HG03342 (cell line): ENCODE results near the gene PAH.

Experiments used
- ATAC-seq: cut with Tn5 transposase; IDR thresholded peaks from one replicate; pipeline ENCODE4 v1.9.1; 2021; ENCODE audit warnings: mild to moderate bottlenecking, moderate library complexity; ENCODE audit not compliant: unreplicated experiment

PAH gene

GRCh38 chr12:102950950-102951619, 34.0 kb upstream of the PAH start:
- ATAC-seq: no peak

GRCh38 chr12:102950107-102950949, 33.3 kb upstream of the PAH start:
- ATAC-seq: no peak

GRCh38 chr12:102948941-102949352, 31.9 kb upstream of the PAH start:
- no peak for ATAC-seq

- no peak for ATAC-seq
These were observed 29.0 kb upstream of the PAH start for GRCh38 chr12:102946042-102946441.

- no peak for ATAC-seq
These were observed 22.7 kb upstream of the PAH start for GRCh38 chr12:102939670-102940222.

GRCh38 chr12:102939059-102939458, 22.0 kb upstream of the PAH start:
- no peak for ATAC-seq

GRCh38 chr12:102933168-102933567, 16.1 kb upstream of the PAH start:
- no peak for ATAC-seq

GRCh38 chr12:102927220-102927619, 10.2 kb upstream of the PAH start:
- ATAC-seq: no peak

GRCh38 chr12:102921240-102921639, 4.2 kb upstream of the PAH start:
- no peak for ATAC-seq

- no peak for ATAC-seq
These were observed 3.2 kb upstream of the PAH start for GRCh38 chr12:102920271-102920670.

- ATAC-seq: no peak
These were observed 1.8 kb upstream of the PAH start for GRCh38 chr12:102918840-102919239.

GRCh38 chr12:102916252-102917025, 605 bp downstream of the PAH start:
- ATAC-seq: no peak

GRCh38 chr12:102913453-102914226, 3.4 kb downstream of the PAH start:
- no peak for ATAC-seq

GRCh38 chr12:102912258-102912657, 4.8 kb downstream of the PAH start:
- no peak for ATAC-seq

- ATAC-seq: no peak
These were observed 5.7 kb downstream of the PAH start for GRCh38 chr12:102911320-102911719.

GRCh38 chr12:102910792-102911191, 6.3 kb downstream of the PAH start:
- ATAC-seq: no peak

GRCh38 chr12:102910137-102910536, 6.9 kb downstream of the PAH start:
- no peak for ATAC-seq

GRCh38 chr12:102907918-102908317, 9.1 kb downstream of the PAH start:
- no peak for ATAC-seq

GRCh38 chr12:102905229-102905628, 11.8 kb downstream of the PAH start:
- ATAC-seq: no peak

- ATAC-seq: no peak
These were observed 13.6 kb downstream of the PAH start for GRCh38 chr12:102903337-102904007.
